K562 (cell line): ENCODE measurements around the gene ARHGDIA. TPM values are rescaled to one million over a fixed set of nuclear protein-coding genes. Genes with fewer than 3 reads are reported as not detected.

Experiments
- BHLHE40 ChIP-seq: IDR thresholded peaks from 2 replicates; pipeline ENCODE4 v1.6.1; 2011; ENCODE audit warnings: low read length, improper control_type of control experiment
- CHCHD3 ChIP-seq: fragments of 250-450 bp; sonication (Bioruptor Pico); IDR thresholded peaks from 2 replicates; pipeline ENCODE4 v2.1.2; 2022; ENCODE audit warnings: mild to moderate bottlenecking
- FOXP1 ChIP-seq: sonication (generic); formaldehyde crosslinking; IDR thresholded peaks from 2 replicates; pipeline ENCODE4 v1.8.0; 2022; ENCODE audit warnings: mild to moderate bottlenecking, missing genetic modification reagents
- HMGN3 ChIP-seq: IDR thresholded peaks from 2 replicates; pipeline ENCODE4 v1.6.1; 2011; ENCODE audit warnings: borderline replicate concordance, low read depth, mild to moderate bottlenecking, mixed read lengths, low read length; ENCODE audit not compliant: insufficient read length; ENCODE audit errors: extremely low read depth
- JUN ChIP-seq, 2 experiments: sonication (generic) in 1 of 2; formaldehyde crosslinking in 1 of 2; IDR thresholded peaks; 2 replicates each; pipeline versions ENCODE4 v1.6.1 to v1.8.0; 2012 to 2022; ENCODE audit warnings: borderline replicate concordance in 2 of 2, mild to moderate bottlenecking in 2 of 2, improper control_type of control experiment in 1 of 2, low read depth in 1 of 2, low read length in 1 of 2, missing genetic modification reagents in 1 of 2
- KAT7 ChIP-seq: sonication (generic); formaldehyde crosslinking; IDR thresholded peaks from 2 replicates; pipeline ENCODE4 v1.8.0; 2022; ENCODE audit warnings: missing genetic modification reagents, mild to moderate bottlenecking, borderline replicate concordance
- PTBP1 ChIP-seq: fragments of 200-400 bp; formaldehyde crosslinking; IDR thresholded peaks from 2 replicates; pipeline ENCODE4 v1.6.1; 2017; ENCODE audit warnings: low read depth, low read length
- RBBP5 ChIP-seq: fragments of 200-600 bp; sonication (generic); IDR thresholded peaks from 2 replicates; pipeline ENCODE4 v1.6.1; 2012; ENCODE audit warnings: borderline replicate concordance, mild to moderate bottlenecking, low read length, control low read depth, inconsistent platforms; ENCODE audit not compliant: insufficient read depth, poor library complexity, severe bottlenecking
- SMARCC2 ChIP-seq: fragments of 450-650 bp; IDR thresholded peaks from 2 replicates; pipeline ENCODE4 v1.6.1; 2017; ENCODE audit warnings: antibody characterized with exemption, moderate library complexity, mild to moderate bottlenecking, low read depth
- SNIP1 ChIP-seq: fragments of 450-650 bp; IDR thresholded peaks from 2 replicates; pipeline ENCODE4 v1.7.1; 2017; ENCODE audit warnings: low read depth, mild to moderate bottlenecking
- U2AF1 ChIP-seq: fragments of 200-400 bp; formaldehyde crosslinking; optimal IDR thresholded peaks from 2 replicates; pipeline ENCODE3; 2017; ENCODE audit warnings: mild to moderate bottlenecking, low read depth, low read length, moderate library complexity
- XRCC3 ChIP-seq: fragments of 450-650 bp; IDR thresholded peaks from 2 replicates; pipeline ENCODE4 v1.6.1; 2017; ENCODE audit warnings: mild to moderate bottlenecking, moderate library complexity
- ZNF143 ChIP-seq: sonication (generic); formaldehyde crosslinking; IDR thresholded peaks from 2 replicates; pipeline ENCODE4 v1.9.0; 2022; ENCODE audit warnings: mild to moderate bottlenecking, missing genetic modification reagents
- ZNF561 ChIP-seq: fragments of 450-650 bp; formaldehyde crosslinking; conservative IDR thresholded peaks from 2 replicates; pipeline ENCODE4 v1.4.0; 2020; ENCODE audit warnings: mild to moderate bottlenecking, moderate library complexity
- polyA plus RNA-seq, 8 experiments: library from polyadenylated mRNA; depleted of rRNA in 4 of 8; stranded (reverse) in 5 of 8; unstranded in 3 of 8; fragments of >200 nt; fragmentation: Nextera tagmentation in 2 of 8; fragmentation: Illumina TruSeq in 1 of 8; extraction: Ambion mirVana in 2 of 8; extraction: Trizol in 1 of 8; gene quantifications; 2 replicates each; pipeline versions ENCODE4 v1.2.1 to v1.2.3, GENCODE V29; 2011 to 2014; ENCODE audit warnings: inconsistent platforms in 1 of 8, missing spikeins in 1 of 8
- total RNA-seq, 7 experiments: library from RNA; depleted of rRNA in 6 of 7; stranded (reverse); fragments of >200 nt in 6 of 7; fragmentation: Illumina TruSeq in 2 of 7; extraction: Trizol in 2 of 7; gene quantifications; 2 replicates each; pipeline versions ENCODE4 v1.2.1 to v1.2.3, GENCODE V29; 2011 to 2021; ENCODE audit warnings: low replicate concordance in 1 of 7
- TF ChIP-seq, protein P1 (sequence below), 2 experiments: IDR thresholded peaks; 2 replicates each; pipeline ENCODE4 v1.6.1; 2012; ENCODE audit warnings: improper control_type of control experiment in 2 of 2, low read depth in 2 of 2, low read length in 2 of 2, borderline replicate concordance in 1 of 2
- TF ChIP-seq, protein P2 (sequence below): fragments of 200-800 bp; sonication (Bioruptor generic); IDR thresholded peaks from 2 replicates; pipeline ENCODE4 v1.6.1; 2017; ENCODE audit warnings: missing genetic modification characterization, missing compliant biosample characterization
- TF ChIP-seq, protein P3 (sequence below): sonication (generic); formaldehyde crosslinking; IDR thresholded peaks from 2 replicates; pipeline ENCODE4 v1.9.0; 2022; ENCODE audit warnings: mild to moderate bottlenecking, missing genetic modification reagents
- TF ChIP-seq, protein P4 (sequence below): fragments of 250-450 bp; sonication (Bioruptor Pico); IDR thresholded peaks from 2 replicates; pipeline ENCODE4 v1.5.0; 2021

ARHGDIA gene
- total and polyA plus RNA-seq, 9 of the 15 experiments (the other 6 are each of a cell fraction or from before 2014, with no cell fraction given) = 9.6 to 340 (median 97.6) TPM

DNA sequence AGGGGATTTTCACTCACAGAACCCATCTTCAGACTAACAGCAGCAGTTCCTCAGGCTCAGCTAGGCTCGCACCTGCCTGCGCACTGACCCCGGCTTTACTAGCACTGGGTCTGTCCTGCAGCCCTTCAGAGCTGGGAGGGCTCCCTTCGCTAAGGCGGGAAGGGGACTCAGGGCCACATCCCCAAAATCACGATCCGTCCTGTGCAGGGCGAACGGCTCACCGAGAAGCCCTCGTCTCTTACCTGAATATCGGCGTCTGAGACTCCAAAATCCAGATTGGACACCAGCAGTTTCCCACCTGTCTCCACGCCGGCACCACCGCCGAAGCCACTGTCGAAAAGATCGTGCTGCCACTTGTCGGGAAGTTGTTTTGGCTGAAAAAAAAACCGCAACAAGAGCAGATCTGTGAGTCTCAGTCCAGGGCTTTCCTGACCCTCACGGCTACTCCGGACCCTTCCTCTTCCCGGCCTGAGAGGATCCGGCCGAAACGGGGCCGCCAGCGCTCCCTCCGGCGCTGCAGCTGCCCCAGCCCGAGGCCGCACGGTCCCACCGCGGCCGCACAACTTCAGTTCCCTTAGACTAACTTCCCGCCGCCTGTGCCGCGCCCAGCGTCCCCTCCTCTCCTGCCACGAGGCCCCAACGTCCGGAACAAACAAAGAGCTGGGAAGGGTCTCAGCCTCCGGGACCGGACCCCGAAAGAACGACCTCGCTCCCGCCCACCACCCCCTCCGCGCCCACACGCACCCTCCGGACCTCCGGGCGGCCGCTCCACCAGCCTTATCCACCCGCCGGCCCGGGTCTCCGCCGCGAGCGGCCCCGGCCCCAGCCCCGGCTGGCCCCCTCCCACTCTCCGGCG is 19.5 kb upstream of the ARHGDIA start (continued):
- TF ChIP-seq, protein P1, sequence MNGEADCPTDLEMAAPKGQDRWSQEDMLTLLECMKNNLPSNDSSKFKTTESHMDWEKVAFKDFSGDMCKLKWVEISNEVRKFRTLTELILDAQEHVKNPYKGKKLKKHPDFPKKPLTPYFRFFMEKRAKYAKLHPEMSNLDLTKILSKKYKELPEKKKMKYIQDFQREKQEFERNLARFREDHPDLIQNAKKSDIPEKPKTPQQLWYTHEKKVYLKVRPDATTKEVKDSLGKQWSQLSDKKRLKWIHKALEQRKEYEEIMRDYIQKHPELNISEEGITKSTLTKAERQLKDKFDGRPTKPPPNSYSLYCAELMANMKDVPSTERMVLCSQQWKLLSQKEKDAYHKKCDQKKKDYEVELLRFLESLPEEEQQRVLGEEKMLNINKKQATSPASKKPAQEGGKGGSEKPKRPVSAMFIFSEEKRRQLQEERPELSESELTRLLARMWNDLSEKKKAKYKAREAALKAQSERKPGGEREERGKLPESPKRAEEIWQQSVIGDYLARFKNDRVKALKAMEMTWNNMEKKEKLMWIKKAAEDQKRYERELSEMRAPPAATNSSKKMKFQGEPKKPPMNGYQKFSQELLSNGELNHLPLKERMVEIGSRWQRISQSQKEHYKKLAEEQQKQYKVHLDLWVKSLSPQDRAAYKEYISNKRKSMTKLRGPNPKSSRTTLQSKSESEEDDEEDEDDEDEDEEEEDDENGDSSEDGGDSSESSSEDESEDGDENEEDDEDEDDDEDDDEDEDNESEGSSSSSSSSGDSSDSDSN (IDR thresholded peaks at IDR 0.05; ENCODE audit: borderline replicate concordance in 1 of 2, low read depth in 2 of 2, low read length in 2 of 2) = peak in 1 of 2 experiments; percentile 63; a peak in 1 of 4 replicates
- TF ChIP-seq PTBP1 (no peak), BHLHE40 (no peak), FOXP1 (no peak), RBBP5 (peak; percentile 19), XRCC3 (no peak), JUN (IDR thresholded peaks at IDR 0.05; ENCODE audit: borderline replicate concordance, low read depth, low read length) (no peak), JUN (CRISPR knock-in tag; IDR thresholded peaks at IDR 0.05; ENCODE audit: borderline replicate concordance) (no peak), U2AF1 (no peak), HMGN3 (peak; percentile 39), ZNF561 (no peak), CHCHD3 (CRISPR knock-in tag) (no peak), ZNF143 (no peak), SMARCC2 (no peak), SNIP1 (no peak), KAT7 (CRISPR knock-in tag) (0 out of 2 replicates have a peak, but pooled peaks have one; percentile 82)
- TF ChIP-seq, protein P2, sequence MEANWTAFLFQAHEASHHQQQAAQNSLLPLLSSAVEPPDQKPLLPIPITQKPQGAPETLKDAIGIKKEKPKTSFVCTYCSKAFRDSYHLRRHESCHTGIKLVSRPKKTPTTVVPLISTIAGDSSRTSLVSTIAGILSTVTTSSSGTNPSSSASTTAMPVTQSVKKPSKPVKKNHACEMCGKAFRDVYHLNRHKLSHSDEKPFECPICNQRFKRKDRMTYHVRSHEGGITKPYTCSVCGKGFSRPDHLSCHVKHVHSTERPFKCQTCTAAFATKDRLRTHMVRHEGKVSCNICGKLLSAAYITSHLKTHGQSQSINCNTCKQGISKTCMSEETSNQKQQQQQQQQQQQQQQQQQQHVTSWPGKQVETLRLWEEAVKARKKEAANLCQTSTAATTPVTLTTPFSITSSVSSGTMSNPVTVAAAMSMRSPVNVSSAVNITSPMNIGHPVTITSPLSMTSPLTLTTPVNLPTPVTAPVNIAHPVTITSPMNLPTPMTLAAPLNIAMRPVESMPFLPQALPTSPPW (CRISPR knock-in tag) = no peak
- TF ChIP-seq, protein P3, sequence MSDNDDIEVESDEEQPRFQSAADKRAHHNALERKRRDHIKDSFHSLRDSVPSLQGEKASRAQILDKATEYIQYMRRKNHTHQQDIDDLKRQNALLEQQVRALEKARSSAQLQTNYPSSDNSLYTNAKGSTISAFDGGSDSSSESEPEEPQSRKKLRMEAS = no peak
- TF ChIP-seq, protein P4, sequence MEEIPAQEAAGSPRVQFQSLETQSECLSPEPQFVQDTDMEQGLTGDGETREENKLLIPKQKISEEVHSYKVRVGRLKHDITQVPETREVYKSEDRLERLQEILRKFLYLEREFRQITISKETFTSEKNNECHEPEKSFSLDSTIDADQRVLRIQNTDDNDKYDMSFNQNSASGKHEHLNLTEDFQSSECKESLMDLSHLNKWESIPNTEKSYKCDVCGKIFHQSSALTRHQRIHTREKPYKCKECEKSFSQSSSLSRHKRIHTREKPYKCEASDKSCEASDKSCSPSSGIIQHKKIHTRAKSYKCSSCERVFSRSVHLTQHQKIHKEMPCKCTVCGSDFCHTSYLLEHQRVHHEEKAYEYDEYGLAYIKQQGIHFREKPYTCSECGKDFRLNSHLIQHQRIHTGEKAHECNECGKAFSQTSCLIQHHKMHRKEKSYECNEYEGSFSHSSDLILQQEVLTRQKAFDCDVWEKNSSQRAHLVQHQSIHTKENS (CRISPR knock-in tag) = no peak
